Fibroblast of gingiva (primary cell): ENCODE data around the gene IFIT5.
A peak's percentile ranks its signal among the peaks of the same experiment; 100 is the strongest.
"Not testable (repeated sequence)": the region's sequence is repeated elsewhere in the genome, so short reads cannot be mapped to it uniquely, and the experiment has no call there.

Experiments used
- DNase-seq: peaks from one replicate; pipeline ENCODE4 v3.0.0-alpha.2; 2011; ENCODE audit warnings: low read depth

IFIT5 gene

GRCh38 chr10:89392974-89393373 lies 21.4 kb upstream of the IFIT5 start:
- peak; percentile 89 for DNase-seq

GRCh38 chr10:89393898-89394297 lies 20.5 kb upstream of the IFIT5 start:
- DNase-seq: no peak

GRCh38 chr10:89395141-89395540 lies 19.2 kb upstream of the IFIT5 start:
- DNase-seq: no peak

GRCh38 chr10:89398003-89398749 lies 16.2 kb upstream of the IFIT5 start:
- DNase-seq: no peak

- DNase-seq: no peak
Measured at GRCh38 chr10:89399956-89400355, 14.4 kb upstream of the IFIT5 start.

GRCh38 chr10:89403043-89403442 lies 11.3 kb upstream of the IFIT5 start:
- no peak for DNase-seq

GRCh38 chr10:89404104-89405047 lies 10.0 kb upstream of the IFIT5 start:
- DNase-seq: no peak

GRCh38 chr10:89406178-89406577 lies 8.2 kb upstream of the IFIT5 start:
- DNase-seq: not testable (repeated sequence)

- DNase-seq: not testable (repeated sequence)
Measured at GRCh38 chr10:89407792-89408191, 6.6 kb upstream of the IFIT5 start.

- not testable (repeated sequence) for DNase-seq
Measured at GRCh38 chr10:89409282-89409681, 5.1 kb upstream of the IFIT5 start.

- DNase-seq: not testable (repeated sequence)
Measured at GRCh38 chr10:89410551-89410950, 3.8 kb upstream of the IFIT5 start.

GRCh38 chr10:89411135-89411534 lies 3.2 kb upstream of the IFIT5 start:
- DNase-seq: not testable (repeated sequence)

- not testable (repeated sequence) for DNase-seq
Measured at GRCh38 chr10:89412276-89412675, 2.1 kb upstream of the IFIT5 start.

GRCh38 chr10:89413398-89413912 lies 913 bp upstream of the IFIT5 start:
- no peak for DNase-seq

- peak; percentile 45 for DNase-seq
Measured at GRCh38 chr10:89414879-89415821, 782 bp downstream of the IFIT5 start.

- DNase-seq: no peak
Measured at GRCh38 chr10:89416465-89416864, 2.1 kb downstream of the IFIT5 start.

- DNase-seq: peak; percentile 26
Measured at GRCh38 chr10:89419548-89419947, 5.2 kb downstream of the IFIT5 start.

- DNase-seq: no peak
Measured at GRCh38 chr10:89421018-89421476, 6.7 kb downstream of the IFIT5 start.

- DNase-seq: no peak
Measured at GRCh38 chr10:89425000-89425399, 10.6 kb downstream of the IFIT5 start.

GRCh38 chr10:89426230-89426868 lies 12.0 kb downstream of the IFIT5 start:
- peak; percentile 51 for DNase-seq

GRCh38 chr10:89427629-89428028 lies 13.3 kb downstream of the IFIT5 start:
- DNase-seq: peak; percentile 50
